Activated CD4-positive, CD25-positive, alpha-beta regulatory T cell treated with anti-CD3 and anti-CD28 coated beads, Interleukin-2, amount 50 U/mL, for 24 hours (primary cell): ENCODE results near the gene SH3BP1.

Experiments used
- ATAC-seq, 2 donors: fragments of 150-1000 bp; cut with Tn5 transposase; one replicate each; pipeline ENCODE4 v1.10.0; 2021; ENCODE audit warnings: mild to moderate bottlenecking in 1 of 2, moderate library complexity in 1 of 2

SH3BP1 gene

GRCh38 chr22:37617431-37617830, 22.0 kb upstream of the SH3BP1 start:
- ATAC-seq: no peak

GRCh38 chr22:37618072-37618656, 21.3 kb upstream of the SH3BP1 start:
- no peak for ATAC-seq

- no peak for ATAC-seq
Observed at GRCh38 chr22:37618674-37619073, 20.8 kb upstream of the SH3BP1 start.

- ATAC-seq: no peak
Observed at GRCh38 chr22:37619991-37620390, 19.5 kb upstream of the SH3BP1 start.

- ATAC-seq: no peak
Observed at GRCh38 chr22:37621352-37621860, 18.1 kb upstream of the SH3BP1 start.

- peak; percentile 73 to 82 for ATAC-seq
Observed at GRCh38 chr22:37623075-37624016, 16.1 kb upstream of the SH3BP1 start.

- no peak for ATAC-seq
Observed at GRCh38 chr22:37624017-37624365, 15.5 kb upstream of the SH3BP1 start.

GRCh38 chr22:37624876-37625275, 14.6 kb upstream of the SH3BP1 start:
- no peak for ATAC-seq

GRCh38 chr22:37625737-37626136, 13.7 kb upstream of the SH3BP1 start:
- ATAC-seq: no peak

GRCh38 chr22:37626144-37626543, 13.3 kb upstream of the SH3BP1 start:
- ATAC-seq: no peak

GRCh38 chr22:37626556-37627075, 12.9 kb upstream of the SH3BP1 start:
- ATAC-seq: no peak

GRCh38 chr22:37627121-37627520, 12.3 kb upstream of the SH3BP1 start:
- ATAC-seq: peak; percentile 6 to 7

- ATAC-seq: peak; percentile 61 to 67
Observed at GRCh38 chr22:37627545-37627944, 11.9 kb upstream of the SH3BP1 start.

- ATAC-seq: no peak
Observed at GRCh38 chr22:37628830-37629229, 10.6 kb upstream of the SH3BP1 start.

- ATAC-seq: no peak
Observed at GRCh38 chr22:37629928-37630327, 9.5 kb upstream of the SH3BP1 start.

- no peak for ATAC-seq
Observed at GRCh38 chr22:37630839-37631435, 8.5 kb upstream of the SH3BP1 start.

- ATAC-seq: no peak
Observed at GRCh38 chr22:37631448-37632173, 7.9 kb upstream of the SH3BP1 start.

GRCh38 chr22:37632174-37633088, 7.0 kb upstream of the SH3BP1 start:
- ATAC-seq: no peak

GRCh38 chr22:37633089-37633624, 6.3 kb upstream of the SH3BP1 start:
- ATAC-seq: peak; percentile 51 to 58

GRCh38 chr22:37633625-37634416, 5.6 kb upstream of the SH3BP1 start:
- ATAC-seq: peak; percentile 62 to 70
